ENCODE measurements around the gene SYNPR. TPM values are rescaled to one million over a fixed set of nuclear protein-coding genes. Genes with fewer than 3 reads are reported as not detected.

Gene SYNPR
- total and polyA plus RNA-seq, 11 donors = 0.11 to 1.0 (median 0.41) TPM; not detected in 7

- no peak overlapping the region for H3K4me3 ChIP-seq
- no peaks in the 10 kb centered on the region for H3K36me3 ChIP-seq
- 92 to 98% (median 96%) methylated on average over 1 of the region's 1 CpG for WGBS, 4 donors
- peaks cover 0 to 12% (median 0%) of the 10 kb centered on the region in 12 donors for H3K4me1 ChIP-seq
- no peaks in the 10 kb centered on the region for H3K9me3 ChIP-seq
- H3K27ac ChIP-seq = no peak overlapping the region
- peaks cover 11 to 41% (median 23%) of the 10 kb centered on the region in 9 donors for H3K27me3 ChIP-seq
- intact Hi-C loops (cut with DNase I) = no loop called here
- ATAC-seq (no peak), DNase-seq (no peak)
- TF ChIP-seq POLR2A (IDR thresholded peaks at IDR 0.05) (no peak), CTCF (IDR thresholded peaks at IDR 0.05) (no peak)
Observed at GRCh38 chr3:63274359-63274758, 3.7 kb upstream of the SYNPR start.

GRCh38 chr3:63279005-63279841 is 1.1 kb downstream of the SYNPR start:
- WGBS, 4 donors = 7 to 12% (median 8%) methylated on average over 21 to 22 of the region's 22 CpGs
- H3K36me3 ChIP-seq = no peaks in the 10 kb centered on the region
- ATAC-seq (no peak), DNase-seq (no peak)
- no peak overlapping the region for H3K27ac ChIP-seq
- TF ChIP-seq CTCF (IDR thresholded peaks at IDR 0.05) = no peak
- TF ChIP-seq POLR2A (IDR thresholded peaks at IDR 0.05) = no peak
- no peaks in the 10 kb centered on the region for H3K9me3 ChIP-seq
- intact Hi-C loops (cut with DNase I) = no loop called here
- H3K4me1 ChIP-seq = peaks cover 0 to 12% (median 0%) of the 10 kb centered on the region in 12 donors
- H3K4me3 ChIP-seq = peak overlapping the region in 2 of 12 donors; percentile 3 to 25
- peaks cover 11 to 47% (median 24%) of the 10 kb centered on the region in 9 donors for H3K27me3 ChIP-seq

GRCh38 chr3:63287610-63288009 is 9.5 kb downstream of the SYNPR start:
- Histone ChIP-seq H3K27me3 (no peaks in the 10 kb centered on the region), H3K9me3 (no peaks in the 10 kb centered on the region), H3K27ac (no peak overlapping the region), H3K36me3 (no peaks in the 10 kb centered on the region), H3K4me1 (no peaks in the 10 kb centered on the region), H3K4me3 (no peak overlapping the region)
- TF ChIP-seq CTCF (IDR thresholded peaks at IDR 0.05) (no peak), POLR2A (IDR thresholded peaks at IDR 0.05) (no peak)
- WGBS, 4 donors = 86 to 93% (median 91%) methylated on average over 2 of the region's 2 CpGs
- no peak for ATAC-seq
- DNase-seq = no peak
- intact Hi-C loops (cut with DNase I) = no loop called here

GRCh38 chr3:63290686-63291085 is 12.6 kb downstream of the SYNPR start:
- DNase-seq (no peak), ATAC-seq (no peak)
- H3K9me3 ChIP-seq = no peaks in the 10 kb centered on the region
- no peak overlapping the region for H3K4me3 ChIP-seq
- H3K27me3 ChIP-seq = no peaks in the 10 kb centered on the region
- WGBS, 4 donors = 68 to 79% (median 73%) methylated on average over 2 of the region's 2 CpGs
- TF ChIP-seq CTCF (IDR thresholded peaks at IDR 0.05) (no peak), POLR2A (IDR thresholded peaks at IDR 0.05) (no peak)
- H3K36me3 ChIP-seq = no peaks in the 10 kb centered on the region
- no peaks in the 10 kb centered on the region for H3K4me1 ChIP-seq
- intact Hi-C loops (cut with DNase I) = no loop called here
- H3K27ac ChIP-seq = no peak overlapping the region

Data from heart left ventricle (tissue), 16 donors.